ENCODE data around the gene AHNAK2. TPM values are rescaled to one million over a fixed set of nuclear protein-coding genes. Genes with fewer than 3 reads are reported as not detected.

The AHNAK2 gene
- total RNA-seq, 4 donors from 2014 or later = 44.9 to 175 (median 71.7) TPM

DNA sequence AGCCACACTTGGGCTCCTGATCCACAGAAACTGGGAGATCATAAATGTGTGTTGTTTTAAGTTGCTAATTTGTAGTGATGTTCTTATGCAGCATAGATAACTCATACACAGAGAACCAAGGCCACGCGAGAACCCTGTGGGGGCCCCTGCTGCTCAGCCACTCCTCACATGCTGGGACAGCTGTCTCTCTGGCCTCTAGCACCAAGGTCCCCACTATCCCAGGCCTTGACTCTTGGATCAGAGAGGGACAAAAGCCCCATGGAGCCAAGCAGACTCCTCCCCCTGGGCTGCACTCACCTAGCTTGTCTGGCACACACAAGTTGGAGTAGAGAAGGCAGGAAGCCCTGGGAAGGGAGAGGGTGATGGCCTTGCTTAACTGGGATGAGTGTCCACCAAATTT is 42.2 kb downstream of the AHNAK2 start:
- H3K27ac ChIP-seq = no peak overlapping the region
- intact Hi-C loops (cut with DNase I; ENCODE audit: low total_unique reads) = no loop called here

DNA sequence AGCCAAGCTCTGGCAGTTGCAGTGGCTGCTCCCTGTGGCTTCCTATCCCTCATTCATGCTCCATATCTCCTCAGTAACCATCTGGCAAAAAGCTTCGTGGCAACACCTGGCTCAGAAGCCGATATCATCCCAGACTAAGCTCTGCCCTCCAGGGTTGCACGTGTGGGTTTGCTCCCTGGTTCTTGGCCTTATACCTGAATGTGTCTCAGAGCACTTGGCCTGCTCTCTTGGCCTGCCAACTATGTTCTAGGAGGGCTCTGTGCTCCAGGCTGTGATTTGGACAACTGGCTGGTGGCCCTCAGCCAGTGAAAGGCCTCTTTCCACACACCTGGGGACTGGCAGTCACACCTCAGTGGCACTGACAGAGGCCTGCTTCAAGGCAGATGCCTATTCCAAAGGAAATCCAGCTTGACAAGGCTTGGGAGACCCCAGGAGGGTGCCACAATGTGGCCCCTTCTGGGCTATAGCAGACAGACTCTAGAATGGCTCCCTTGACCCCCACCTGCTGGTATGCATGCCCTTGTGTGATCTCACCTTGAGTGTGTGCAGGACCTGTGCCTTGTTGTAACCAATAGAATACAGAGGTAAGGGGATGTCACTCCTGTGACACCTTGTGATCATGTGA is 43.0 kb downstream of the AHNAK2 start:
- DNase-seq = peak; percentile 10 to 11
- Histone ChIP-seq H3K9me3 (no peaks in the 10 kb centered on the region), H3K27me3 (no peaks in the 10 kb centered on the region), H3K4me1 (no peaks in the 10 kb centered on the region), H3K4me3 (no peak overlapping the region), H3K27ac (no peak overlapping the region), H3K36me3 (no peaks in the 10 kb centered on the region)
- intact Hi-C loops (cut with DNase I; ENCODE audit: low total_unique reads) = no loop called here
- TF ChIP-seq, protein P1, sequence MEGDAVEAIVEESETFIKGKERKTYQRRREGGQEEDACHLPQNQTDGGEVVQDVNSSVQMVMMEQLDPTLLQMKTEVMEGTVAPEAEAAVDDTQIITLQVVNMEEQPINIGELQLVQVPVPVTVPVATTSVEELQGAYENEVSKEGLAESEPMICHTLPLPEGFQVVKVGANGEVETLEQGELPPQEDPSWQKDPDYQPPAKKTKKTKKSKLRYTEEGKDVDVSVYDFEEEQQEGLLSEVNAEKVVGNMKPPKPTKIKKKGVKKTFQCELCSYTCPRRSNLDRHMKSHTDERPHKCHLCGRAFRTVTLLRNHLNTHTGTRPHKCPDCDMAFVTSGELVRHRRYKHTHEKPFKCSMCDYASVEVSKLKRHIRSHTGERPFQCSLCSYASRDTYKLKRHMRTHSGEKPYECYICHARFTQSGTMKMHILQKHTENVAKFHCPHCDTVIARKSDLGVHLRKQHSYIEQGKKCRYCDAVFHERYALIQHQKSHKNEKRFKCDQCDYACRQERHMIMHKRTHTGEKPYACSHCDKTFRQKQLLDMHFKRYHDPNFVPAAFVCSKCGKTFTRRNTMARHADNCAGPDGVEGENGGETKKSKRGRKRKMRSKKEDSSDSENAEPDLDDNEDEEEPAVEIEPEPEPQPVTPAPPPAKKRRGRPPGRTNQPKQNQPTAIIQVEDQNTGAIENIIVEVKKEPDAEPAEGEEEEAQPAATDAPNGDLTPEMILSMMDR (IDR thresholded peaks at IDR 0.05) = no peak
- TF ChIP-seq POLR2A (IDR thresholded peaks at IDR 0.05) = no peak

More for the DNA sequence above, 42.2 kb downstream of the AHNAK2 start:
- Histone ChIP-seq H3K27me3 (no peaks in the 10 kb centered on the region), H3K9me3 (no peaks in the 10 kb centered on the region), H3K4me3 (no peak overlapping the region), H3K4me1 (no peaks in the 10 kb centered on the region), H3K36me3 (no peaks in the 10 kb centered on the region)
- peak; percentile 8 to 10 for DNase-seq
- TF ChIP-seq POLR2A (IDR thresholded peaks at IDR 0.05) = no peak
- TF ChIP-seq, protein P1 (IDR thresholded peaks at IDR 0.05) = no peak

DNA sequence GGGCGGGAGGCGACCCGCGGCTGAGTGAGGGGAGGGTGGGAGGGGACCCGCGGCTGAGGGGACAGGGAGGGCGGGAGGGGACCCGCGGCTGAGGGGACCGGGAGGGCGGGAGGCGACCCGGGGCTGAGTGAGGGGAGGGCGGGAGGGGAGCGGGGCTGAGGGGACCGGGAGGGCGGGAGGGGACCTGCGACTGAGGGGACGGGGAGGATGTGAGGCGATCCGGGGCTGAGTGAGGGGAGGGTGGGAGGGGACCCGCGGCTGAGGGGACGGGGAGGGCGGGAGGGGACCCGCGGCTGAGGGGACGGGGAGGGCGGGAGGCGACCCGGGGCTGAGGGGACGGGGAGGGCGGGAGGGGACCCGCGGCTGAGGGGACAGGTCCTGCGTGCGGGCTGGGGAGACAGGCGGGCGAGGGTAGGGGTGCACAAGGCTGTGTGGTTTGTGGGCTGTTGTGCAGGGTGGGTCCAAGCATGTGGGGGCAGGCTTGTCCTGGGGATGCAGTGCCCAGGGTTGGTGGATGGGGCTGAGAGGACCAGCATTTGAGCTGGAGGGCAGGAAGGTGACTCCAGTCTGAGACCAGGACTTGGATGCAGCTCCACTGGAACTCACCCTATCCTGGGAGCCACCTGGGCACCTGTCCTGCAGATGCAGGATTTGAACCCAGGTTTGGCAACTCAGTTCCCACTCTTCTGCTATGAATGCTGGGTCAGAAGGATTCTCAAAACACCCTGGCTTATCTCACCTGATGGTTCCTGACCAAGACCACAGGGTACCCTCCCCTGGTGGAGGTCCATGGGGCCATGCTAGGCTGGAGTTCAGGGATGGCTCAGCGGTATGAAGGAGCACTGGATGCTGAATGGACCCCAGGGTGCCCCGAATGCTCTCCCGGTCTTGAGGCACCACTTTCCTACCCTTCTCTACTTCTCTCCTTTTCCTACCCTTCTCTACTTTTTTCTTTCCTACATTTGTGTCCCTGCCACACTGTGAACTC is 44.1 kb downstream of the AHNAK2 start:
- DNase-seq = peak; percentile 14 to 22
- intact Hi-C loops (cut with DNase I; ENCODE audit: low total_unique reads) = no loop called here
- Histone ChIP-seq H3K27ac (peak overlapping the region in 1 of 2 donors; percentile 78), H3K9me3 (no peaks in the 10 kb centered on the region), H3K4me3 (peak overlapping the region; percentile 40 to 57), H3K36me3 (no peaks in the 10 kb centered on the region), H3K4me1 (no peaks in the 10 kb centered on the region), H3K27me3 (no peaks in the 10 kb centered on the region)
- TF ChIP-seq, protein P1 (IDR thresholded peaks at IDR 0.05) = no peak
- no peak for TF ChIP-seq POLR2A (IDR thresholded peaks at IDR 0.05)

DNA sequence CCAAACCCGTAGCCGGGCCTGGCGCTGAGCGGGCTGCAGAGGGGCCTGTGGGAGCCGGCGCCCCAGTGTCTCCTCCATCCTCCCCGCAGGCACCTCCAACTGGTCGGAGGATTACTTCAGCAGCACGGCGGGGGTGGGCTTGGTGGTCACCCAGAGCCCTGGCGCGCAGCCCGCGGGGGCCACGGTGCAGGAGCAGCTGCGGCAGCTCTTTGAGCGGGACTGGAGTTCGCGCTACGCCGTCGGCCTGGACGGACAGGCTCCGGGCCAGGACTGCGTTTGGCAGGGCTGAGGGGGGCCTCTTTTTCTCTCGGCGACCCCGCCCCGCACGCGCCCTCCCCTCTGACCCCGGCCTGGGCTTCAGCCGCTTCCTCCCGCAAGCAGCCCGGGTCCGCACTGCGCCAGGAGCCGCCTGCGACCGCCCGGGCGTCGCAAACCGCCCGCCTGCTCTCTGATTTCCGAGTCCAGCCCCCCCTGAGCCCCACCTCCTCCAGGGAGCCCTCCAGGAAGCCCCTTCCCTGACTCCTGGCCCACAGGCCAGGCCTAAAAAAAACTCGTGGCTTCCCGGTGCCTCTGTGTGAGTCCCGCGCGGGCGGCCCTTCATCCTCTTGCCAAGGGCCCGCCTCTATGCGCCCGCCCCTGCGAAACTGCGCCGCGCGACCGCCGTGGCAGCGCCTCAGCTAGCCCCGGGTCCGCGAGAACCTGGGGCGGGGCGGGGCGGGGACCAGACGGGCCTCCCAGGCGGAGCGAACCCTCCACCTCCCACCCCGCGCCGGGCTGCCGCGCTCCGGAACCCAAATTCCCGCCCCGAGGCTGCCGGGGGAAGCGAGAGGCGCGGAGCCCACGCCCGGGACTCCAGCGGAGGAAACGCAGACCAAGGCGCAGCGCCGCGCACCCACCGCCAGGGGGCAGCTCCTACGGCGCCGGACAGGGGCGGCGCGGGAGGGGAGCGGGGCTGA is 45.2 kb downstream of the AHNAK2 start:
- intact Hi-C loops (cut with DNase I; ENCODE audit: low total_unique reads) = no loop called here
- Histone ChIP-seq H3K9me3 (no peaks in the 10 kb centered on the region), H3K27me3 (no peaks in the 10 kb centered on the region), H3K36me3 (no peaks in the 10 kb centered on the region), H3K4me3 (peak overlapping the region; percentile 40 to 57), H3K27ac (peak overlapping the region; percentile 53 to 78), H3K4me1 (no peaks in the 10 kb centered on the region)
- DNase-seq = peak; percentile 88 to 93
- peak in 1 of 2 donors; percentile 40 for TF ChIP-seq POLR2A (IDR thresholded peaks at IDR 0.05)
- TF ChIP-seq, protein P1 (IDR thresholded peaks at IDR 0.05) = peak; percentile 70 to 93 (median 84)
